Measurements from ENCODE around the gene A1CF. TPM values are rescaled to one million over a fixed set of nuclear protein-coding genes. Genes with fewer than 3 reads are reported as not detected.
"Not testable (repeated sequence)": the region's sequence is repeated elsewhere in the genome, so short reads cannot be mapped to it uniquely, and the experiment has no call there.

Gene A1CF, protein sequence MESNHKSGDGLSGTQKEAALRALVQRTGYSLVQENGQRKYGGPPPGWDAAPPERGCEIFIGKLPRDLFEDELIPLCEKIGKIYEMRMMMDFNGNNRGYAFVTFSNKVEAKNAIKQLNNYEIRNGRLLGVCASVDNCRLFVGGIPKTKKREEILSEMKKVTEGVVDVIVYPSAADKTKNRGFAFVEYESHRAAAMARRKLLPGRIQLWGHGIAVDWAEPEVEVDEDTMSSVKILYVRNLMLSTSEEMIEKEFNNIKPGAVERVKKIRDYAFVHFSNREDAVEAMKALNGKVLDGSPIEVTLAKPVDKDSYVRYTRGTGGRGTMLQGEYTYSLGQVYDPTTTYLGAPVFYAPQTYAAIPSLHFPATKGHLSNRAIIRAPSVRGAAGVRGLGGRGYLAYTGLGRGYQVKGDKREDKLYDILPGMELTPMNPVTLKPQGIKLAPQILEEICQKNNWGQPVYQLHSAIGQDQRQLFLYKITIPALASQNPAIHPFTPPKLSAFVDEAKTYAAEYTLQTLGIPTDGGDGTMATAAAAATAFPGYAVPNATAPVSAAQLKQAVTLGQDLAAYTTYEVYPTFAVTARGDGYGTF
- total RNA-seq, result not detected in 2 replicates

DNA sequence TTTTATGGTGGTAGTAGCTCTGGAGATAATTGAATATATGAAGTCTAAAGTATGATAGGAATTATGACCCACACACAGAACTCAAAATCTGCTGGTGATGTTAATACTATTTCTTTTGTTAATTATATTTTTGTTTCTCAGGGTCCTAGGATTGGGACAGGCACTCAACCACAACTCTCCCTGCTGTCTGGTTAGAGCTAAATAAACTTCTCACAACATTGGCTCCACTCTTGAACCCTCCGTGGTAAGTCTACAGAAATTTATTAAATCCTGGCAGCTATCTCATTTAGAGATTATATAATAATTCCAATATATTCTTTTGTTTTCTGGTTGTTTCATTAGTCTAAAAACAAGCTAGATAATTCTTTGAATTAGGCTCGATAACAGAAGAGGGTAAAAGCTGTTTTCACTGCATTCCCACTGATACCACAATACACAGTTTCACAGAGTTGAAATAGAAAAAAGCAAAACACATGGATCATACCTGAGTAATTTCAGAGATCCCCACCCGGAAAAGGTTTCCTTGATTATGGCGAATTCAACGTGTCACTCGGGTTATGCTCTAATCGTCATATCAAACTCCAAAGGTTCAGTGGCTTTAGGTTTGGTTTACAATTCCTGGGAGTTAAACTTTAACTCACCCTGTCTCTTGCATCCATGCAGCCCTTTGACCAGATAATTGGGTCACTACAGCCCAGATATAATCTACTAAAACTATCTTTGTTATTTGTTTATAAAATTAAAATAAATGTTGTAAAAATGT, at the start of gene A1CF:
A1CF (minus strand) TSS at position 531 of the 763 bp plus-strand sequence. CDS start 25,687 bp downstream, outside the sequence.
- DNase-seq (ENCODE audit: low read depth in 2 of 2), result no peak

DNA sequence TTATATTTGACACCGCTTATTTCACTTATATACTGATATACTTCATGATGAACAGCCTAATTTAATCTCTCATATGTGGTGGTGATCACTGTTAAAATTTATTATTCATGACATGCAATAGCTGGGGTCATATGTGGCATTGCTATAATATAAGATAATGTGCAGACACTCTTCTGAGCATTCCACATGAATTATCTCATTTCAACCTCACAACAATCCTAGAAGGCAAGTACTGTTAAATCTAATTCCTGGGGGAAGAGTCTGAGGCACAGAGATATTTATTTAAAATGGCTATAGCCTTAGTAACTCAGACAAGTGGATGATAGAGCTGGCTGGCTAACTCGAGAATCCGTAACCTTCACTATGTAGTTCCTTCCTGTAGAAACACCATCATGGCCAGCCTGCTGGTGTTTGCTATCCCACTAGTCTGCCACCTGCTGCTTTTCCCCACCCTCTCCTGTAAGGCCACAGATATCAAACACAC, 46.6 kb upstream of the A1CF start:
- DNase-seq (ENCODE audit: low read depth in 2 of 2), result no peak

DNA sequence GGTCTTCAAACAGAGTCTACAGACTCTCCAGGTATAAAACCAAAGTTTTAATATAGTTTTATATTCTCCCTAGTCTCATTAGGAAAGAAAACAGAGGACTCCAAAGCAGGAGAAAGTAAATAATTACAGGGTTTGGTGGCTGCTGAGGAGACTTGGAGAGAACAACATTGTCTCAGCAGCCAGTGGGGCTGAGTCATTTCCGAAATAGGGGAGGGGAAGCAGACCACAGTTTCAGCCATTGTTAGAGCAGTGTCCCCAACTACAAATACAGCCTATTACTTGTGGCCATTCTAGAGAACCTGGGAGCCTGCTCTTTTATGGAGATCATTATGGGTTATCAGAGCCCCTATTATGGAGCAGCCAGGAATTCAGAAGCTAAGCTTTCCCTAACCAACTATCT, 44.2 kb upstream of the A1CF start:
- DNase-seq (ENCODE audit: low read depth in 2 of 2), result peak in 1 of 2 donors; percentile 56

DNA sequence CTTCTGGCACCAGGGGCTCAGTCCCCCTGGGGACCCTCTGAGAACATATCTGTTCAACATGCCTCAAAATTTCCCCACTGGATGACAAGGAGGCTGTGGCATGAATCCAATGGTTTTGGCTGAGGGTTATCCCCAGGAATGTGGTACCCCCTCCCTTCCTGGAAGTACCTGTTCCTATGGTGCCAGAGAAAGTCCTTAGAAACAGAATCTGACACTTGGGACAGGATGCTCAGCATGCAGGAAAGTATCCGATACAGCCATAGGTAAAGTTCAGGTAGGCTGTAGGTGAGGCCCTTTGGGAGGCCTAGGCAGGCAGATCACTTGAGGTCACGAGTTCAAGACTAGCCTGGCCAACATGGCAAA, 42.7 kb upstream of the A1CF start:
- no peak for DNase-seq (ENCODE audit: low read depth in 2 of 2)

DNA sequence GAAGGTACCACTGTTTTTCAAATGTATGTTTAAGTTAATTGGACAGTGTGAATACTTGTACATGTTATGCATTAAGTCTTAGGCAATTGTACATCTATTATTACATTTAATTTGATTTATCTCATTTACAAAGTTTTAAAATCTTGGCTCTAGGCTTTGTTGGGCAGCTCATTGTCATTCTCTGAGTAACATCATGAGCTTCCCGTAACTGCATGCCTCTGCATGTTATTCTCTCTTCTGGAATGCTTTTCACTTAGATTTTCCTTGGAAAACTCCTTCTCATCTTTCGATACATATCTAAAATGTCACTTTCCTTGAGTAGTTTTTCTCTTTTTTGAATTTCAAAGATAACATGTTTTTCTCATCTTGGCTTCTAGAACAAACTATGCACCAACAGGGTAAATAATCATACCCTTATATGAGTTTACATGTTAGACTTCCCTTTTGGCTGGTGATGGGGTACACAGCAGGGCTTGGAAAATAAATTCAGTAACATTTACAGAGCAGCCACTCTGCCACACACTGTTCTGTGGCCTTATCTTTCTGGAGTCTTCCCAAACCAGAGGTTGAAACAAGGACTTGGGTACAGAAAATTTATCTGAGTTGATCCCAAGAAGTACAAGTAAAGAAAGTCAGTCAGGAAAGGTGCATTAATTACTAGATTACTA, 42.2 kb upstream of the A1CF start:
- DNase-seq (ENCODE audit: low read depth in 2 of 2), result no peak

DNA sequence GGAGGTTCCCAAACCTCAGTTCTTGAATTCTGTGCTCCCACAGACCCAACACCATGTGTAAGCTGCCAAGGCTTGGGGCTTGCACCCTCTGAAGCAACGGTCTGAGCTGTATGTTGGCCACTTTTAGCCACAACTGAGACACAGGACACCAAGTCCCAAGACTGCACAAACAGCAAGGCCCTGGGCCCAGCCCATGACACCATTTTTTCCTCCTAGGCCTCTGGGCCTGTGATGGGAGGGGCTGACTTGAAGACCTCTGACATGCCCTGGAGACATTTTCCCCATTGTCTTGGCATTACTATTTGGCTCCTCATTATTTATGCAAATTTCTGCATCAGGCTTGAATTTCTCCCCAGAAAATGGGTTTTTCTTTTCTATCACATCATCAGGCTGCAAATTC, 38.0 kb upstream of the A1CF start:
- not testable (repeated sequence) for DNase-seq (ENCODE audit: low read depth in 2 of 2)

DNA sequence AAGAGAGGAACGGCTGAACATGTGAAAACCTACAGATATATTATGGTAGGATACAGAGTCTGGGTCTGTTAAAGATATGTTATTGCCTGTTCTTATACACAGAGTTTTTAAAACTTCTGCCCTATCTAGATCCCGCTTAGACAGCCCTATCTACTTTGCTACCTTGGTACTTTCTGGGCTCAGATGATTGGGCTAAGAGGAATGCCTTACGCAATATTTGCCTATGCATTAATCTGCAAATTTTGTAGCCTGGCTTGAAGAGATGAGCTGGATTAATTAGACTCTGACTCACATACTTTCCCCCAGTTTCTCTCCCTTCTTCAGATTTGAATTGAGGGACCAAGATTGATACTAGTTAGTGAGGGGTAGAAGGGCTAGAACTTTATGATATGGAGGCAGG, 33.6 kb upstream of the A1CF start:
- DNase-seq (ENCODE audit: low read depth in 2 of 2), result no peak

DNA sequence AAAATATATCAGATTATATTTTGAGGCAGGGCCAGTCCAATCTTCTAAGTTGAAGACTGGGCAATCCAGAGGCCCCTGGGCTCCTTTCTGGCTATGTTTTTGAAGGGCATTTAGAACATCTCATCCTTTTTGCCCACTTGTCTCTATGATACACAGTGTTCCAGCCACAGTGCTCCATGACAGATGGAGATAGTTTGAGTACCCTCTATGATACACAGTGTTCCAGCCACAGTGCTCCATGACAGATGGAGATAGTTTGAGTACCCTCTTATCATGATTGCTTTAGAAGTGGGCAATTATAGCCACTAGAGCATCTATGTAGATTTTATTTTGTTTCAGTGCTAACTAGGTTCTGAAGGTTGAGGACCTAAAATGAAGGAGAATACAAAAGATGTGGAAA, 33.1 kb upstream of the A1CF start:
- DNase-seq (ENCODE audit: low read depth in 2 of 2), result no peak

DNA sequence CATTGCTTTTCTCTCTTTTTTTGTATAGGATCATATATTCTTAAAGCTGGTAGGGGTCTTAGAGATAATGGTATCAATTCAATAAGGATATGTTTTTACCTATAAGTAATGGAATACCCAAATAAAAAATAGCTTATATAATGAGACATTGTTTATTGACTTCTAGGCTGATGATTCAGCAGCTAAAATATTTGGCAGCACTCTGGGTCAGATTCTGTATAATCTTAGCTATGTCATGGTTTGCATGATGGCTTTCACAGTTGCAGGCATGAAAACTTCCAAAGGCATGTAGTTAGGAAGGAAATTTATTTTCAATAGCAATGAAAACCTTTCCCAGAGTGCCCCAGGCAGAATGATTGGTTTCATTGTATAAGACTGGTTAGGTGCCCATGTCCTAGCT, 32.1 kb upstream of the A1CF start:
- DNase-seq (ENCODE audit: low read depth in 2 of 2), result no peak

DNA sequence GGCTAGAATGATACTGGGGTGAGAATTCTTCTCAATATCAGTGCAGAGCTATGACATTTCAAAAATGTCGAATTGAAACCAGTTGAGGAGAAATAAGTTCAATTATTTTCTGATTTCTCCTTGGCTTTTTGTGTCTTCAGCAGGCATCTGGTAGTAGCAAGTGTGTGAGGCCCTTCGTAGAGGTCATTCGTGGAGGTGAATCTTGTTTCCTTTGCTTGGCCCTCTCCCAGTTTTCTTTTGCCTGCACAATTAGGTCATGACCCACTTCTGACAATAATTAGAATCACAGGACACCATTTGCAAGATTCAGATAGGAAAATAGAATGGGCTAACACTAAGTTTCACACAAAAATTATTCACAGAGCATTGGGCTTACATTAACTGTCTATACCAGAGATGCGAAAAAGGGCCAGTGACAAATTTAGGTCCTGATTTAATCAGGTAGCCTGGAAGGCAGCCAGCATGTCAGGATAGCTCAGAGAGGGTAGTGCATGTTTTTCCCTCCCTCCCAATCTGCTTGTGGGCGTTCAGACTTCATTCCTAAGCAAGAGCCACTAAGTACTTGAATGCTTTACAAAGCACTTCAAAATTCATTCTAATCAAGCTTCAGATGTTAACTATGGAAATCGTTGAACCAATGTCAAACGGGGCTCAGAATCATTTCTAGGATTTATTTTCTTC, 24.0 kb upstream of the A1CF start:
- DNase-seq (ENCODE audit: low read depth in 2 of 2), result no peak

DNA sequence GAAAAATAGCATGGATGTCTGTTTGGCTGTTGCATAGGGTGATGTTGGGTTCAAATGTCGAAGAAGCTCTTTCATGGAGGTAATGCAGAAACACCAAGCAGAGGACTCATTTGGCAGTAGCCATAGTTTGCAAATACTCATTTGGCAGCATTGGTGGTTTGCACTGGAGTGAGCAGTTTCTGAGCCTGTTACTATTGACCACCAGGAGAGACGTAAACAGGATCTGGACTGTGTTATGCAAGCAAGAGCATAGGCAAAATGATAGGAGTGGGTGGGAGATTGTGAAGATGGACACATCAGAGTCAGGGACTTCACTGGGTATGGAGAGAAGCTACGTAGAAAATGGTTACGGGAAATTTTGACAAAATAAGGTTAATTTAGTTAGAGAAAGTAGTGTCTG, 22.9 kb upstream of the A1CF start:
- DNase-seq (ENCODE audit: low read depth in 2 of 2), result no peak

DNA sequence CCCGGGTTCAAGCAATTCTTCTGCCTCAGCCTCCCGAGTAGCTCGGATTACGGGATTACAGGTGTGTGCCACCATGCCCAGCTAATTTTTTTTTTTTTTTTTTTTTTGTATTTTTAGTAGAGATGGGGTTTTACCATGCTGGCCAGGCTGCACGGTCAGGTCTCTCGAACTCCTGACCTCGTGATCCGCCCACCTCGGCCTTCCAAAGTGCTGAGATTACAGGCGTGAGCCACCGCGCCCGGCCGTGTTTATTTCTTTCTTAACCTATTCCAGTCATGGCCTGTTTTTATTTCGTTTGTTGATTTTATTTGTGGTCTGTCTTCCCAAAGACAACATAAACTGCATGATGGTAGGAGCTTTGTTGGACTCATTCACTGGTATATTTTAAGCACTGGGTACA, 20.4 kb upstream of the A1CF start:
- DNase-seq (ENCODE audit: low read depth in 2 of 2), result not testable (repeated sequence)

DNA sequence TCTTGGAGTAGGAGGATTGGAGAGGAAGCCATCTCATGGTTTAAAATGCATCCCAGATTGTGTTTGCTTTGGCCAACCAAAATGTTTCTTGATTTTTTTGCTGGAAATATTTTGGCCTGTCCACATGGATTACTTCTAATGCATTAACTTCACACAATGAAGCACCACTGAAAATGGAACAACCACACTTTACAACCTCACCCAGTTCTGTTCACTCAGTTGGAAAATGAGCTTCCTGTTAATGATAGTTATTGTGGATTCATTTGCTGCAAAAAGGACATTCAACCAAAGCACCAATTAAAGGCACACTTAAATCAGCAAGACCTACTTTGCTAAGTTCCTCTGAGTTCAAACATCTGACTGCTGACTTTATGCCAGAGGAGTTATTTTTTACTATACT, 11.3 kb upstream of the A1CF start:
- DNase-seq (ENCODE audit: low read depth in 2 of 2), result no peak

DNA sequence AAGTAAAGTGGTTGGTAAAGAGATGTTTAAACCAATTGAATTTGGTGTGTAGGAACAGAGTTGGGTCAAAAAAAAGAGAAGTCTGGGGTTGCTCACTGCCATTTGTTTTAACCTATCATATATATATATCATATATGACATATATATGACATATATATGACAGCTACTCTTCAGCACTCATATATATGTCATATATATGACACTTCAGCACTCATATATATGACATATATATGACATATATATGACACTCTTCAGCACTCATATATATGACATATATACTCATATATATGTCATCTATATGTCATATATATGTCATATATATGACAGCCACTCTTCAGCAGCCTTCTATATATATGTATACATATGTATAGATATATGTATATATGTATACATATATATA, 8.9 kb upstream of the A1CF start:
- DNase-seq (ENCODE audit: low read depth in 2 of 2), result no peak

DNA sequence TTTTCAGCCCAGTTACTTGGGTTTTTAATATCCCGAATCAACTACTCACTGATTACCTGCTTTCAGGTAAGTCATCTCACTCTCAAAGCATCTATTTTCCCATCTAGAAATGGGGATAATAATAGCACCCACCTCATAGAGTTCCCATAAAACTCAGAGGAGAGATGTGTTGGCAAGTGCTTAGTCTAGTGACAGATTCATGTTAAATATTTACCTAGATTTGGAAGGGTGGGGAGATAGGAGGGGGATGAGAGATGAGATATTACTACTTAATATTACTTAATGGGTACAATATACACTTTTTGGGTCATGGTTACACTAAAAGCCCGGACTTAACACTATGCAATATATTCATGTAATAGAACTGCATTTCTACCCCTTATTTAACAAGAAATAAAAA, 7.0 kb upstream of the A1CF start:
- no peak for DNase-seq (ENCODE audit: low read depth in 2 of 2)

DNA sequence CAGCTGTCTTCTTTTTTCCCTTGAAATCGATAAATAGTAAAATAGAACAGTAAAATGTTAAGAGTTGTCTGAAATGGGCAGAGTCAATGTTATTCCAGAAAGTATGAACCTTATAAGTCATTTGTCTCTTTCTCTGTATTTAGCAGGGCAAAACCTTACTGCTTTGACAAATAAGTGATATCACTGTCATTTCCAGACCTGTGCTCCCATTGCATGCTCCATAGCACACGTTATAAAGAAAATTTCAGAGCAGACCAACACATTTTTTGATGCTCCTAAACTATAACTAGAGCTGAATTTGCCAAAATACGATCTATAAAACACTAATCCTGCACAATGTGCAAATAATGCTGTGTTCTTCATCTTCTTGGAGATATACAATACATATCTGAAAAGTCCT, 1.1 kb downstream of the A1CF start:
- no peak for DNase-seq (ENCODE audit: low read depth in 2 of 2)

DNA sequence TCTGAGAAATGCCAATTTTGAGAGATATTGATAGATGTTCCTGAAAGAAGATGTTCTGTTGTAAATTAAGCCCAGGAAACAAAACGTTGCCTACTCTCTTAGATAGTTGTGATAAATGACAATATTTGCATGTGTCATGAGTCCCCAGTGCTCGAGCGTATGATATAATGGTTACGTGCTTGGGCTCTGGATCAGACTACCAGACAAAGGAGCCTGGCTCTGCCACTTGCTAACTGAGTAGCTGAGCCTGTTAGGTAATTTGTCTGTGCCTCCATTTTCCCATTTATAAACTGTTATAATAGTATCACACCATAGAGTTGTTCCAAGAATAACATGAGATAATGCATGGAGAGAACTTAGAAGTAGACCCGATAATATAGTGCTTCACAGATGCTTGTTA, 1.8 kb downstream of the A1CF start:
- no peak for DNase-seq (ENCODE audit: low read depth in 2 of 2)

DNA sequence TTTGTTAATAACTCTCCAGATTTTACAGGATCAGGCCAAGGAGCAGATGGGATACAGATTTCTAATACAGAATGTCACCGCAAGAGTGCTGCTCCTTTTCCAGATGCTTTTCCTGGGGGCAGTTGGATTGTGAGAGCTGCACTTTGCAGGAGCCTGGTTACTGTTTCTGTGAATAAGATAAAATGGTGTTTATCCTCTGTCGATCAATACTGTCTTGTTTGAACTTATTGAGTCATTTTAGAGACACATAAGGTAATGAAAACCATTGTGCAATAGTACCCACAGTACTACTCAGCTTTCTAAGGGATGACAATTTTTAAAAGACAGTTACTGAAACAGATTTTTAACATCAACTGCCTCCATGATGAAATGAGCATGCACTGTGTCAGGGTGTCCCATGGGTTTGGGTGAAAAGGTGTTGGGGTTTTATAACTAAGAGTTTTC, 2.9 kb downstream of the A1CF start:
- DNase-seq (ENCODE audit: low read depth in 2 of 2), result no peak

DNA sequence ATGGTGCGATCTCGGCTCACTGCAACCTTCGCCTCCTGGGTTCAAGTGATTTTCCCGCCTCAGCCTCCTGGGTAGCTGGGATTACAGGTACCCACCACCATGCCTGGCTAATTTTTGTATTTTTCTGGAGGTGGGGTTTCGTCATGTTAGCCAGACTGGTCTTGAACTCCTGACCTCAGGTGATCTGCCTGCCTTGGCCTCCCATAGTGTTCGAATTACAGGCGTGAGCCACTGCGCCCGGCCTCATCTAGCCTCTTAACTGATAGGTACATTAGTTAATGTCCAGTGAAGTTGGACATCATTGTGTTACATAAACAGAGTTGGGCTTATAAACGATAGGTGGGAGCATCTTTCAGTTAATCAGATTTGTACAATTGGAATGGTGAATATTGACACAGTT, 4.4 kb downstream of the A1CF start:
- DNase-seq (ENCODE audit: low read depth in 2 of 2), result not testable (repeated sequence)

DNA sequence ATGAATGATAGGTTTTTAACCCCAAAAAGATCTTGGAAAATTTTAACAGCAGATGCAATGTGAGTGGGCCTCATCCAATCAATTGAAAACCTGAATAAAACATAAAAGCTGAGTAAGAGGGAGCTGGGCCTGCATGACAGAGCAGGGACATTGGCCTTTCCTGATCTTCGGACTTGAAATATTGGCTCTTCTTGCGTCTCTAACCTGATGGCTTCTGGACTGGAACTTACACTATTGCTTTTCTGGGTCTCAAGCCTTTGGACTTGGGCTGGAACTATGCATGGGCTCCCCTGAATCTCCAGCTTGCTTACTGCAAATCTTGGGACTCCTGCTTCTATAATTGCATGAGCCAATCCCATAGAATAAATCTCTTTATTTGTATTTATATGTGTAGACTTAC, 9.0 kb downstream of the A1CF start:
- DNase-seq (ENCODE audit: low read depth in 2 of 2), result no peak

DNA sequence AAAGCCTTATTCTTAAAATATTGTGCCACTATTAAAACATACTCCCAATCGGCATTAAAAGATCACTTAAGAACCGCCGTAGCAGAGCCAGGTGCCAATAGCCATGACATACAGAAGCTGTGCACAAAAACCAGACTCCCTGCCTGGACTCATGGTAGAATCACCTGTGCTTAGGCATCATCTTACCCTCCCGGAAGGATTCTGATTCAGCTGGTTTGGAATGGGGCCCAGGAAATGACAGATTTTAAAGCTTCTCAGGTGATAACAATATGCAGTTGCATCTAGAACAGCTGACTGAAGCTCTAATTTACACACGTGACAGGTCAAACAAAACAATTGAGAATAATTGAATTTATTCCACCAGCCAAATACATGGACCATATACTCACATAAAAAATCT, 10.7 kb downstream of the A1CF start:
- DNase-seq (ENCODE audit: low read depth in 2 of 2), result no peak

All from lung microvascular endothelial cell (primary cell).